K562 (cell line): ENCODE measurements around the gene ADAMTS6. TPM values are rescaled to one million over a fixed set of nuclear protein-coding genes. Genes with fewer than 3 reads are reported as not detected.

Source experiments
- CXXC5 ChIP-seq: fragments of 250-450 bp; sonication (Bioruptor Pico); IDR thresholded peaks from 2 replicates; pipeline ENCODE4 v1.8.0; 2022; ENCODE audit warnings: inconsistent platforms, mild to moderate bottlenecking, moderate library complexity
- ELF2 ChIP-seq: fragments of 250-450 bp; sonication (Bioruptor Pico); IDR thresholded peaks from 2 replicates; pipeline ENCODE4 v1.5.0; 2021; ENCODE audit warnings: mild to moderate bottlenecking
- KDM5B ChIP-seq: fragments of 200-600 bp; sonication (generic); IDR thresholded peaks from 2 replicates; pipeline ENCODE4 v1.6.1; 2012; ENCODE audit warnings: low read depth, mild to moderate bottlenecking, moderate library complexity, low read length, control low read depth, inconsistent platforms; ENCODE audit not compliant: insufficient replicate concordance
- MTA2 ChIP-seq: fragments of 450-650 bp; IDR thresholded peaks from 2 replicates; pipeline ENCODE4 v1.6.1; 2016; ENCODE audit warnings: low read depth
- RBM39 ChIP-seq: fragments of 200-400 bp; formaldehyde crosslinking; optimal IDR thresholded peaks from 2 replicates; pipeline ENCODE3; 2018; ENCODE audit warnings: low read depth, low read length
- SETDB1 ChIP-seq: IDR thresholded peaks from one replicate; pipeline ENCODE4 v1.6.1; 2012; ENCODE audit warnings: low read length, control low read depth, inconsistent platforms
- TAL1 ChIP-seq: fragments of 450-650 bp; IDR thresholded peaks from 2 replicates; pipeline ENCODE4 v1.6.1; 2016; ENCODE audit warnings: mild to moderate bottlenecking
- ZKSCAN8 ChIP-seq: fragments of 200-800 bp; sonication (Bioruptor generic); IDR thresholded peaks from 2 replicates; pipeline ENCODE4 v1.6.1; 2016; ENCODE audit warnings: missing genetic modification characterization, missing compliant biosample characterization
- polyA plus RNA-seq, 8 experiments: library from polyadenylated mRNA; depleted of rRNA in 4 of 8; stranded (reverse) in 5 of 8; unstranded in 3 of 8; fragments of >200 nt; fragmentation: Nextera tagmentation in 2 of 8; fragmentation: Illumina TruSeq in 1 of 8; extraction: Ambion mirVana in 2 of 8; extraction: Trizol in 1 of 8; gene quantifications; 2 replicates each; pipeline versions ENCODE4 v1.2.1 to v1.2.3, GENCODE V29; 2011 to 2014; ENCODE audit warnings: inconsistent platforms in 1 of 8, missing spikeins in 1 of 8
- total RNA-seq, 7 experiments: library from RNA; depleted of rRNA in 6 of 7; stranded (reverse); fragments of >200 nt in 6 of 7; fragmentation: Illumina TruSeq in 2 of 7; extraction: Trizol in 2 of 7; gene quantifications; 2 replicates each; pipeline versions ENCODE4 v1.2.1 to v1.2.3, GENCODE V29; 2011 to 2021; ENCODE audit warnings: low replicate concordance in 1 of 7
- TF ChIP-seq, protein P1 (sequence below): fragments of 450-650 bp; IDR thresholded peaks from 2 replicates; pipeline ENCODE4 v1.6.1; 2016; ENCODE audit warnings: mild to moderate bottlenecking, moderate library complexity
- TF ChIP-seq, protein P2 (sequence below): sonication (generic); formaldehyde crosslinking; IDR thresholded peaks from 2 replicates; pipeline ENCODE4 v1.8.0; 2022; ENCODE audit warnings: mild to moderate bottlenecking, low read depth, missing genetic modification reagents

ADAMTS6 gene
- total and polyA plus RNA-seq, 9 of the 15 experiments (the other 6 are each of a cell fraction or from before 2014, with no cell fraction given), result 0.57 to 5.3 (median 1.5) TPM

DNA sequence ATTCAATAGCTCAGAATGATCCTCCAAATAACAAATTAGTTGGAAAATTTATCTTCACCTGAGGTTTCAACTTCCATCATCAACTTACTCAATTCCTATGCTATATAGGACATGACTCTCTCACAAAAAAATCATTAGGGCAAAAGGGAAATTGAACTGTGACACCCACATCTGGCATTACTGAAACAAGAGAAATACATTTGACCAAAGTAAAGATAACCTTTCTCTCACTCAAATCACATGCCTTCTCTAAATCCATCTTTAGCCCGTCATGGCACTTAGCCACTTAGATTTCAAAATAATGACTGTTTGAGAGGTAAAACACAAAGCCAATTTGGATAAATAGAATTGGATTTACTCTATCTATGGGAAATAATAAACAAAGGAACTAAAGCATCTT, 126.4 kb downstream of the ADAMTS6 start (continued):
- TF ChIP-seq, protein P1, sequence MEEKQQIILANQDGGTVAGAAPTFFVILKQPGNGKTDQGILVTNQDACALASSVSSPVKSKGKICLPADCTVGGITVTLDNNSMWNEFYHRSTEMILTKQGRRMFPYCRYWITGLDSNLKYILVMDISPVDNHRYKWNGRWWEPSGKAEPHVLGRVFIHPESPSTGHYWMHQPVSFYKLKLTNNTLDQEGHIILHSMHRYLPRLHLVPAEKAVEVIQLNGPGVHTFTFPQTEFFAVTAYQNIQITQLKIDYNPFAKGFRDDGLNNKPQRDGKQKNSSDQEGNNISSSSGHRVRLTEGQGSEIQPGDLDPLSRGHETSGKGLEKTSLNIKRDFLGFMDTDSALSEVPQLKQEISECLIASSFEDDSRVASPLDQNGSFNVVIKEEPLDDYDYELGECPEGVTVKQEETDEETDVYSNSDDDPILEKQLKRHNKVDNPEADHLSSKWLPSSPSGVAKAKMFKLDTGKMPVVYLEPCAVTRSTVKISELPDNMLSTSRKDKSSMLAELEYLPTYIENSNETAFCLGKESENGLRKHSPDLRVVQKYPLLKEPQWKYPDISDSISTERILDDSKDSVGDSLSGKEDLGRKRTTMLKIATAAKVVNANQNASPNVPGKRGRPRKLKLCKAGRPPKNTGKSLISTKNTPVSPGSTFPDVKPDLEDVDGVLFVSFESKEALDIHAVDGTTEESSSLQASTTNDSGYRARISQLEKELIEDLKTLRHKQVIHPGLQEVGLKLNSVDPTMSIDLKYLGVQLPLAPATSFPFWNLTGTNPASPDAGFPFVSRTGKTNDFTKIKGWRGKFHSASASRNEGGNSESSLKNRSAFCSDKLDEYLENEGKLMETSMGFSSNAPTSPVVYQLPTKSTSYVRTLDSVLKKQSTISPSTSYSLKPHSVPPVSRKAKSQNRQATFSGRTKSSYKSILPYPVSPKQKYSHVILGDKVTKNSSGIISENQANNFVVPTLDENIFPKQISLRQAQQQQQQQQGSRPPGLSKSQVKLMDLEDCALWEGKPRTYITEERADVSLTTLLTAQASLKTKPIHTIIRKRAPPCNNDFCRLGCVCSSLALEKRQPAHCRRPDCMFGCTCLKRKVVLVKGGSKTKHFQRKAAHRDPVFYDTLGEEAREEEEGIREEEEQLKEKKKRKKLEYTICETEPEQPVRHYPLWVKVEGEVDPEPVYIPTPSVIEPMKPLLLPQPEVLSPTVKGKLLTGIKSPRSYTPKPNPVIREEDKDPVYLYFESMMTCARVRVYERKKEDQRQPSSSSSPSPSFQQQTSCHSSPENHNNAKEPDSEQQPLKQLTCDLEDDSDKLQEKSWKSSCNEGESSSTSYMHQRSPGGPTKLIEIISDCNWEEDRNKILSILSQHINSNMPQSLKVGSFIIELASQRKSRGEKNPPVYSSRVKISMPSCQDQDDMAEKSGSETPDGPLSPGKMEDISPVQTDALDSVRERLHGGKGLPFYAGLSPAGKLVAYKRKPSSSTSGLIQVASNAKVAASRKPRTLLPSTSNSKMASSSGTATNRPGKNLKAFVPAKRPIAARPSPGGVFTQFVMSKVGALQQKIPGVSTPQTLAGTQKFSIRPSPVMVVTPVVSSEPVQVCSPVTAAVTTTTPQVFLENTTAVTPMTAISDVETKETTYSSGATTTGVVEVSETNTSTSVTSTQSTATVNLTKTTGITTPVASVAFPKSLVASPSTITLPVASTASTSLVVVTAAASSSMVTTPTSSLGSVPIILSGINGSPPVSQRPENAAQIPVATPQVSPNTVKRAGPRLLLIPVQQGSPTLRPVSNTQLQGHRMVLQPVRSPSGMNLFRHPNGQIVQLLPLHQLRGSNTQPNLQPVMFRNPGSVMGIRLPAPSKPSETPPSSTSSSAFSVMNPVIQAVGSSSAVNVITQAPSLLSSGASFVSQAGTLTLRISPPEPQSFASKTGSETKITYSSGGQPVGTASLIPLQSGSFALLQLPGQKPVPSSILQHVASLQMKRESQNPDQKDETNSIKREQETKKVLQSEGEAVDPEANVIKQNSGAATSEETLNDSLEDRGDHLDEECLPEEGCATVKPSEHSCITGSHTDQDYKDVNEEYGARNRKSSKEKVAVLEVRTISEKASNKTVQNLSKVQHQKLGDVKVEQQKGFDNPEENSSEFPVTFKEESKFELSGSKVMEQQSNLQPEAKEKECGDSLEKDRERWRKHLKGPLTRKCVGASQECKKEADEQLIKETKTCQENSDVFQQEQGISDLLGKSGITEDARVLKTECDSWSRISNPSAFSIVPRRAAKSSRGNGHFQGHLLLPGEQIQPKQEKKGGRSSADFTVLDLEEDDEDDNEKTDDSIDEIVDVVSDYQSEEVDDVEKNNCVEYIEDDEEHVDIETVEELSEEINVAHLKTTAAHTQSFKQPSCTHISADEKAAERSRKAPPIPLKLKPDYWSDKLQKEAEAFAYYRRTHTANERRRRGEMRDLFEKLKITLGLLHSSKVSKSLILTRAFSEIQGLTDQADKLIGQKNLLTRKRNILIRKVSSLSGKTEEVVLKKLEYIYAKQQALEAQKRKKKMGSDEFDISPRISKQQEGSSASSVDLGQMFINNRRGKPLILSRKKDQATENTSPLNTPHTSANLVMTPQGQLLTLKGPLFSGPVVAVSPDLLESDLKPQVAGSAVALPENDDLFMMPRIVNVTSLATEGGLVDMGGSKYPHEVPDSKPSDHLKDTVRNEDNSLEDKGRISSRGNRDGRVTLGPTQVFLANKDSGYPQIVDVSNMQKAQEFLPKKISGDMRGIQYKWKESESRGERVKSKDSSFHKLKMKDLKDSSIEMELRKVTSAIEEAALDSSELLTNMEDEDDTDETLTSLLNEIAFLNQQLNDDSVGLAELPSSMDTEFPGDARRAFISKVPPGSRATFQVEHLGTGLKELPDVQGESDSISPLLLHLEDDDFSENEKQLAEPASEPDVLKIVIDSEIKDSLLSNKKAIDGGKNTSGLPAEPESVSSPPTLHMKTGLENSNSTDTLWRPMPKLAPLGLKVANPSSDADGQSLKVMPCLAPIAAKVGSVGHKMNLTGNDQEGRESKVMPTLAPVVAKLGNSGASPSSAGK, result no peak
- TF ChIP-seq, protein P2, sequence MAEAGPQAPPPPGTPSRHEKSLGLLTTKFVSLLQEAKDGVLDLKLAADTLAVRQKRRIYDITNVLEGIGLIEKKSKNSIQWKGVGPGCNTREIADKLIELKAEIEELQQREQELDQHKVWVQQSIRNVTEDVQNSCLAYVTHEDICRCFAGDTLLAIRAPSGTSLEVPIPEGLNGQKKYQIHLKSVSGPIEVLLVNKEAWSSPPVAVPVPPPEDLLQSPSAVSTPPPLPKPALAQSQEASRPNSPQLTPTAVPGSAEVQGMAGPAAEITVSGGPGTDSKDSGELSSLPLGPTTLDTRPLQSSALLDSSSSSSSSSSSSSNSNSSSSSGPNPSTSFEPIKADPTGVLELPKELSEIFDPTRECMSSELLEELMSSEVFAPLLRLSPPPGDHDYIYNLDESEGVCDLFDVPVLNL (CRISPR knock-in tag), result no peak
- TF ChIP-seq KDM5B, result no peak
- no peak for TF ChIP-seq RBM39
- TF ChIP-seq CXXC5 (CRISPR knock-in tag), result no peak
- TF ChIP-seq ELF2, result no peak
- no peak for TF ChIP-seq SETDB1
- TF ChIP-seq ZKSCAN8, result no peak
- TF ChIP-seq MTA2, result no peak
- TF ChIP-seq TAL1, result no peak
